ENCODE measurements around the gene FADS3.

GRCh38 chr11:61912530-61912898 lies 21.2 kb upstream of the FADS3 start:
- TF ChIP-seq CTCF (conservative IDR thresholded peaks at IDR 0.05) (no peak), ZFX (IDR thresholded peaks at IDR 0.05) (no peak)

All from C4-2B (cell line).